ENCODE measurements around the gene ERI3. TPM values are rescaled to one million over a fixed set of nuclear protein-coding genes. Genes with fewer than 3 reads are reported as not detected.

The ERI3 gene
- total and polyA plus RNA-seq, 2 of the 13 experiments (the other 11 are each of a cell fraction or from before 2014, with no cell fraction given) = 35.6 to 35.9 TPM

GRCh38 chr1:44297695-44298400 lies 57.2 kb downstream of the ERI3 start (continued):
- TF ChIP-seq ZNF777 (CRISPR knock-in tag; IDR thresholded peaks at IDR 0.05) (no peak), THAP11 (CRISPR knock-in tag; IDR thresholded peaks at IDR 0.05) (peak; percentile 46; the same call in 1 of the 2 replicates), PAXIP1 (CRISPR knock-in tag; conservative IDR thresholded peaks at IDR 0.05) (peak; percentile 90), ZNF547 (CRISPR knock-in tag; IDR thresholded peaks at IDR 0.05) (no peak), ZNF574 (CRISPR knock-in tag; IDR thresholded peaks at IDR 0.05) (no peak), RCOR2 (CRISPR knock-in tag; IDR thresholded peaks at IDR 0.05) (peak; percentile 92), XRCC5 (optimal IDR thresholded peaks at IDR 0.05; ENCODE audit: low read length) (no peak), HDAC6 (IDR thresholded peaks at IDR 0.05; ENCODE audit: low read depth, low read length) (no peak), ZNF280D (CRISPR knock-in tag; IDR thresholded peaks at IDR 0.05) (peak; percentile 82; the same call in 1 of the 2 replicates), POGZ (CRISPR knock-in tag; IDR thresholded peaks at IDR 0.05) (no peak), GATAD2A (CRISPR knock-in tag; IDR thresholded peaks at IDR 0.05) (peak; percentile 89), CEBPG (CRISPR knock-in tag; IDR thresholded peaks at IDR 0.05) (peak; percentile 25; the same call in 1 of the 2 replicates), PPARG (CRISPR knock-in tag; conservative IDR thresholded peaks at IDR 0.05) (no peak), DPF2 (CRISPR knock-in tag; IDR thresholded peaks at IDR 0.05; ENCODE audit: borderline replicate concordance, low read depth) (peak; percentile 74; the same call in 1 of the 2 replicates), FOSL2 (CRISPR knock-in tag; IDR thresholded peaks at IDR 0.05) (peak; percentile 86)
- TF ChIP-seq, protein P1, sequence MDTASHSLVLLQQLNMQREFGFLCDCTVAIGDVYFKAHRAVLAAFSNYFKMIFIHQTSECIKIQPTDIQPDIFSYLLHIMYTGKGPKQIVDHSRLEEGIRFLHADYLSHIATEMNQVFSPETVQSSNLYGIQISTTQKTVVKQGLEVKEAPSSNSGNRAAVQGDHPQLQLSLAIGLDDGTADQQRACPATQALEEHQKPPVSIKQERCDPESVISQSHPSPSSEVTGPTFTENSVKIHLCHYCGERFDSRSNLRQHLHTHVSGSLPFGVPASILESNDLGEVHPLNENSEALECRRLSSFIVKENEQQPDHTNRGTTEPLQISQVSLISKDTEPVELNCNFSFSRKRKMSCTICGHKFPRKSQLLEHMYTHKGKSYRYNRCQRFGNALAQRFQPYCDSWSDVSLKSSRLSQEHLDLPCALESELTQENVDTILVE (CRISPR knock-in tag; IDR thresholded peaks at IDR 0.05) = 0 out of 2 replicates have a peak, but pooled peaks have one; percentile 24
- TF ChIP-seq, protein P2, sequence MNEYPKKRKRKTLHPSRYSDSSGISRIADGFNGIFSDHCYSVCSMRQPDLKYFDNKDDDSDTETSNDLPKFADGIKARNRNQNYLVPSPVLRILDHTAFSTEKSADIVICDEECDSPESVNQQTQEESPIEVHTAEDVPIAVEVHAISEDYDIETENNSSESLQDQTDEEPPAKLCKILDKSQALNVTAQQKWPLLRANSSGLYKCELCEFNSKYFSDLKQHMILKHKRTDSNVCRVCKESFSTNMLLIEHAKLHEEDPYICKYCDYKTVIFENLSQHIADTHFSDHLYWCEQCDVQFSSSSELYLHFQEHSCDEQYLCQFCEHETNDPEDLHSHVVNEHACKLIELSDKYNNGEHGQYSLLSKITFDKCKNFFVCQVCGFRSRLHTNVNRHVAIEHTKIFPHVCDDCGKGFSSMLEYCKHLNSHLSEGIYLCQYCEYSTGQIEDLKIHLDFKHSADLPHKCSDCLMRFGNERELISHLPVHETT (CRISPR knock-in tag; conservative IDR thresholded peaks at IDR 0.05) = no peak
